ENCODE results near the gene PIK3AP1.

DNA sequence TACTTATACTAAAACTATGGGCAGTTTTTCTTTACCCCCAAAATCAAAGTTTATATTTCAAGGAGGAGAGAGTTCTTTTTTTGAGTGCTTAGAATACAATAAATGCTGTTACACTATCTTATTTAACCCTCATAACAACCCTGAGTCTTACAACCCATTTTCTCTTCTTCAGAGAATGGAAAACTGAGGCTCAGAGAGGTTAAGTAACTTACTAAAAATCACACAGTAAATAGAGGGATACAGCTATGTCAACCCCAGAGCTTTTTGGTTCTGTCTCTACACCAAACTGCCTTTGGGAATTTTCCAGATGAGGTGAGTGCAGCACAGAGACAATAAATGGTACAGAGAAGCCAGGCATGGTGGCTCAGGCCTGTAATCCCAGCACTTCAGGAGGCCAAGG is 25.6 kb upstream of the PIK3AP1 start:
- no peak for TF ChIP-seq CTCF (IDR thresholded peaks at IDR 0.05 in 4 of 5, conservative IDR thresholded peaks at IDR 0.05 in 1 of 5)
- TF ChIP-seq POLR2A (IDR thresholded peaks at IDR 0.05): no peak

Measured in gastrocnemius medialis (tissue), 4 donors.